OCI-LY7 (cell line): ENCODE results near the gene HTR7. TPM values are rescaled to one million over a fixed set of nuclear protein-coding genes. Genes with fewer than 3 reads are reported as not detected.

Experiments
- BruUV-seq: library from RNA; stranded (reverse); fragments of 400-500 nt; replicated peaks from 2 replicates; lab custom pipeline; 2021; lab: Mats Ljungman, UMichigan
- CTCF ChIA-PET: fragments of 300-600 bp; sonication (Branson Sonifier 250); formaldehyde crosslinking; loops from one replicate; lab custom pipeline; 2022; ENCODE audit warnings: antibody characterized with exemption; ENCODE audit not compliant: unreplicated experiment; lab: Charles Lee
- POLR2A ChIA-PET: fragments of 300-600 bp; sonication (Branson Sonifier 250); formaldehyde crosslinking; loops from one replicate; lab custom pipeline; 2022; ENCODE audit warnings: antibody characterized with exemption; lab: Charles Lee
- DNase-seq: peaks from one replicate; pipeline ENCODE4 v3.0.0-alpha.2; 2015; ENCODE audit warnings: low spot score
- H2AFZ ChIP-seq: fragments of 200-600 bp; sonication (generic), shearing (Covaris generic); 2 replicates; pipeline ENCODE4 v1.6.1; 2014; ENCODE audit warnings: mild to moderate bottlenecking, antibody characterized with exemption, low read length, moderate library complexity
- H3K27ac ChIP-seq: fragments of 200-600 bp; sonication (generic); 2 replicates; pipeline ENCODE4 v1.5.1; 2014; ENCODE audit warnings: mixed run types, low read depth, mild to moderate bottlenecking, moderate library complexity, low read length, inconsistent platforms; ENCODE audit not compliant: poor library complexity, severe bottlenecking
- H3K36me3 ChIP-seq: fragments of 200-600 bp; sonication (generic); 2 replicates; pipeline ENCODE4 v1.6.1; 2014; ENCODE audit warnings: mild to moderate bottlenecking, antibody characterized with exemption, low read length, moderate library complexity, mixed read lengths; ENCODE audit not compliant: insufficient read depth
- H3K4me1 ChIP-seq: fragments of 200-600 bp; sonication (generic); 2 replicates; pipeline ENCODE4 v1.5.1; 2014; ENCODE audit warnings: mild to moderate bottlenecking, low read length; ENCODE audit not compliant: insufficient read depth, poor library complexity, severe bottlenecking
- H3K4me2 ChIP-seq: fragments of 200-600 bp; sonication (generic); 2 replicates; pipeline ENCODE4 v1.6.1; 2014; ENCODE audit warnings: mild to moderate bottlenecking, low read length
- H3K4me3 ChIP-seq: fragments of 200-600 bp; sonication (generic); 2 replicates; pipeline ENCODE4 v1.5.1; 2014; ENCODE audit warnings: mild to moderate bottlenecking, low read depth, low read length; ENCODE audit not compliant: poor library complexity, severe bottlenecking
- H3K79me2 ChIP-seq: fragments of 200-600 bp; sonication (generic); 2 replicates; pipeline ENCODE4 v1.6.1; 2016; ENCODE audit warnings: low read depth, mild to moderate bottlenecking, low read length, moderate library complexity, mixed read lengths; ENCODE audit not compliant: insufficient read depth
- H3K9me2 ChIP-seq: fragments of 200-600 bp; sonication (generic); 2 replicates; pipeline ENCODE4 v1.6.1; 2016; ENCODE audit warnings: mild to moderate bottlenecking, low read length, mixed read lengths; ENCODE audit not compliant: insufficient read depth
- H3K9me3 ChIP-seq: fragments of 200-600 bp; sonication (generic); 2 replicates; pipeline ENCODE4 v1.6.1; 2014; ENCODE audit warnings: mild to moderate bottlenecking, mixed run types, low read length, mixed read lengths
- H4K20me1 ChIP-seq: fragments of 200-600 bp; sonication (generic); 2 replicates; pipeline ENCODE4 v1.6.1; 2014; ENCODE audit warnings: mild to moderate bottlenecking, antibody characterized with exemption, low read length, moderate library complexity, mixed read lengths; ENCODE audit not compliant: insufficient read depth
- EZH2phosphoT487 ChIP-seq: fragments of 200-600 bp; sonication (generic); IDR thresholded peaks from 2 replicates; pipeline ENCODE4 v1.6.1; 2018; ENCODE audit warnings: low read depth, borderline replicate concordance, mild to moderate bottlenecking, mixed run types, antibody characterized with exemption, low read length, moderate library complexity, mixed read lengths
- intact Hi-C: fragments of 100-400 bp; cut with micrococcal nuclease; formaldehyde crosslinking; loops from one replicate; pipeline ENCODE4 v1.10.0; 2022; ENCODE audit not compliant: unreplicated experiment
- total RNA-seq, 2 experiments: library from RNA; depleted of rRNA in 1 of 2; stranded (reverse); fragments of >200 nt in 1 of 2; shearing (Covaris generic) in 1 of 2; gene quantifications; 2 replicates each; pipeline ENCODE4 v1.2.3, GENCODE V29; 2014 to 2022
- TF ChIP-seq, protein P1 (sequence below): fragments of 200-600 bp; sonication (generic); conservative IDR thresholded peaks from 2 replicates; pipeline ENCODE4 v1.5.1; 2014; ENCODE audit warnings: mild to moderate bottlenecking, antibody characterized with exemption, low read length, moderate library complexity, mixed read lengths

Gene HTR7
- total RNA-seq, 2 experiments from 2014 or later: 0.10 TPM; not detected in 1

DNA sequence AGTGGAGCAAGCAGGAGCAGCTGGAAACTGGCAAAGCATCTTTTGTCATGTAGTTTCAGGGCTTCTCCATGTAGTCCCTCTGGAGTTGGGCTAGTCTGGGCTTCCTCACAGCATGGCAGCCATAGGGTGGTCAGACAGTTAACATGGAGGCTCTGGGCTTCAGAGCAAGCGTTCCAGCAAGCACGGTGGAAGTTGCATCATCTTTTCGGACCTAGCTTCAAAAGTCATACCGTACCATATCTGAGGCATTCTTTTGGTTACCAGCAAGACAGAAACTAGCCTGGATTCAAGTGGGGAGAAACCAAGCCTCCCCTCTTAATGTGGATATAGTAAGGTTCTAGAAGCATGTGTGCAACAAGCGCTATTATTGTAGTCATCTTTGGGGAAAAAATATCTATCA, 135.0 kb downstream of the HTR7 start:
- ChIA-PET POLR2A (no interaction called here), CTCF (no interaction called here)
- Histone ChIP-seq H3K9me2 (no peaks in the 10 kb centered on the region), H3K9me3 (no peaks in the 10 kb centered on the region), H3K27ac (no peak overlapping the region), H4K20me1 (no peaks in the 10 kb centered on the region), H3K4me1 (no peaks in the 10 kb centered on the region), H3K4me3 (no peak overlapping the region), H3K79me2 (no peaks in the 10 kb centered on the region), H2AFZ (no peak overlapping the region), H3K4me2 (no peak overlapping the region), H3K36me3 (no peaks in the 10 kb centered on the region)
- intact Hi-C loops: no loop called here
- no TSS peak for BruUV-seq
- no peak for DNase-seq
- TF ChIP-seq, protein P1, sequence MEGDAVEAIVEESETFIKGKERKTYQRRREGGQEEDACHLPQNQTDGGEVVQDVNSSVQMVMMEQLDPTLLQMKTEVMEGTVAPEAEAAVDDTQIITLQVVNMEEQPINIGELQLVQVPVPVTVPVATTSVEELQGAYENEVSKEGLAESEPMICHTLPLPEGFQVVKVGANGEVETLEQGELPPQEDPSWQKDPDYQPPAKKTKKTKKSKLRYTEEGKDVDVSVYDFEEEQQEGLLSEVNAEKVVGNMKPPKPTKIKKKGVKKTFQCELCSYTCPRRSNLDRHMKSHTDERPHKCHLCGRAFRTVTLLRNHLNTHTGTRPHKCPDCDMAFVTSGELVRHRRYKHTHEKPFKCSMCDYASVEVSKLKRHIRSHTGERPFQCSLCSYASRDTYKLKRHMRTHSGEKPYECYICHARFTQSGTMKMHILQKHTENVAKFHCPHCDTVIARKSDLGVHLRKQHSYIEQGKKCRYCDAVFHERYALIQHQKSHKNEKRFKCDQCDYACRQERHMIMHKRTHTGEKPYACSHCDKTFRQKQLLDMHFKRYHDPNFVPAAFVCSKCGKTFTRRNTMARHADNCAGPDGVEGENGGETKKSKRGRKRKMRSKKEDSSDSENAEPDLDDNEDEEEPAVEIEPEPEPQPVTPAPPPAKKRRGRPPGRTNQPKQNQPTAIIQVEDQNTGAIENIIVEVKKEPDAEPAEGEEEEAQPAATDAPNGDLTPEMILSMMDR: no peak

DNA sequence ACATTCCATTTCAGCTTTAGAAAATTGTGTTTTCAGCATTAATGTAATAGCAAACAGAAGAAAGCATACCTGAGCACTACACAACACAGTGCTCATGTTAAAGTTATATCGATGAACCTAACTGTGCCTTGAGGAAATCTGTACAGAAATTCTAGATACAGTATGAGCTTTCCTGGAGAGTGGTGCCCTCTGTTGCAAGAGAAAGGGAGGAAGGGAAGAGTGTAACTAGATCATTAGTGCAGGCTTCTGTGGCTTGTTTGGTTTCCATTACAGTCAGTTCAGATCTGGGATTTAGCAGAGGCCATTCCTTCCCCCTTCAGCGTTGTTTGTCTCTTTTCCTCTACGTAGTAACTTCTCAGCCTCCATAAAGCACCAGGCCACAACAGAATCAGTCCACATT, 139.7 kb downstream of the HTR7 start:
- intact Hi-C loops: no loop called here
- DNase-seq: no peak
- H2AFZ ChIP-seq: no peak overlapping the region
- H3K4me3 ChIP-seq: no peak overlapping the region
- no peaks in the 10 kb centered on the region for H3K79me2 ChIP-seq
- BruUV-seq: no TSS peak
- no peaks in the 10 kb centered on the region for H3K4me1 ChIP-seq
- no peak for TF ChIP-seq EZH2phosphoT487
- TF ChIP-seq, protein P1: no peak
- no peak overlapping the region for H3K4me2 ChIP-seq
- ChIA-PET POLR2A (no interaction called here), CTCF (no interaction called here)
- no peaks in the 10 kb centered on the region for H3K9me3 ChIP-seq
- no peaks in the 10 kb centered on the region for H4K20me1 ChIP-seq
- H3K36me3 ChIP-seq: no peaks in the 10 kb centered on the region
- H3K9me2 ChIP-seq: no peaks in the 10 kb centered on the region
- no peak overlapping the region for H3K27ac ChIP-seq

DNA sequence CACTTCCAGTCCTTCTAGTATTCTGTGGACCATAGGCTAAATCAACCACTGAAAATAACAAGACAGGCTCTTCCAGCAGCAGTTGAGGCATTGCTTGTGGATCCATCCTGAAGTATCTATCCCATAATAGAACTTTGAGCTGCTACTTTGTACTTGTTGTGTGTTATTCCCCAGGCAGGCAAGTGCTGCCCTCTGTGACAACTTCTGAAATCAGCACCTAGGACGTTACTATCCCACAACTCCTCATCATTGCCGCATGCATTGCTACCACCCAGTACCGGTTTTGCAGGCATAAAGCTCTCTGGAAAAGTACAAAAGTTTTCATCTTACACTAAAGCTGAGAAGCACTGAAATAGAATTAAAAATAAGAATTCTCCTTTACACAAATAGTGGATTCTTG, 145.3 kb downstream of the HTR7 start:
- no peak overlapping the region for H3K4me2 ChIP-seq
- no peaks in the 10 kb centered on the region for H3K9me3 ChIP-seq
- POLR2A ChIA-PET: interaction anchor here (0.6 kb wide), 1 partner anchor 47 kb away, joined by 3 read pairs; no protein-coding TSS in a partner anchor
- intact Hi-C loops: no loop called here
- H3K36me3 ChIP-seq: no peaks in the 10 kb centered on the region
- no TSS peak for BruUV-seq
- H3K4me1 ChIP-seq: no peaks in the 10 kb centered on the region
- no peak overlapping the region for H3K4me3 ChIP-seq
- no peak overlapping the region for H2AFZ ChIP-seq
- TF ChIP-seq, protein P1: no peak
- no peak for TF ChIP-seq EZH2phosphoT487
- H4K20me1 ChIP-seq: no peaks in the 10 kb centered on the region
- DNase-seq: no peak
- no peaks in the 10 kb centered on the region for H3K79me2 ChIP-seq
- CTCF ChIA-PET: no interaction called here
- H3K27ac ChIP-seq: no peak overlapping the region
- no peaks in the 10 kb centered on the region for H3K9me2 ChIP-seq
